HG02588 (cell line): ENCODE measurements around the gene TRPM8.

Experiments used
- ATAC-seq: cut with Tn5 transposase; IDR thresholded peaks from one replicate; pipeline ENCODE4 v1.9.1; 2021; ENCODE audit warnings: mild to moderate bottlenecking, moderate library complexity; ENCODE audit not compliant: unreplicated experiment

TRPM8 gene

GRCh38 chr2:233999182-233999581 is 82.0 kb downstream of the TRPM8 start:
- no peak for ATAC-seq

GRCh38 chr2:234001380-234002160 is 84.4 kb downstream of the TRPM8 start:
- ATAC-seq, result no peak

- ATAC-seq, result no peak
Measured at GRCh38 chr2:234002281-234002680, 85.1 kb downstream of the TRPM8 start.

GRCh38 chr2:234003972-234004617 is 86.9 kb downstream of the TRPM8 start:
- ATAC-seq, result no peak

GRCh38 chr2:234005126-234005525 is 88.0 kb downstream of the TRPM8 start:
- ATAC-seq, result no peak

GRCh38 chr2:234006501-234006900 is 89.3 kb downstream of the TRPM8 start:
- ATAC-seq, result no peak

GRCh38 chr2:234014427-234014826 is 97.3 kb downstream of the TRPM8 start:
- ATAC-seq, result no peak

GRCh38 chr2:234015861-234016260 is 98.7 kb downstream of the TRPM8 start:
- no peak for ATAC-seq

- no peak for ATAC-seq
Measured at GRCh38 chr2:234019896-234020295, 102.7 kb downstream of the TRPM8 start.

GRCh38 chr2:234020332-234020731 is 103.2 kb downstream of the TRPM8 start:
- ATAC-seq, result no peak

- ATAC-seq, result no peak
Measured at GRCh38 chr2:234022424-234022823, 105.3 kb downstream of the TRPM8 start.

- no peak for ATAC-seq
Measured at GRCh38 chr2:234024304-234024703, 107.1 kb downstream of the TRPM8 start.

- ATAC-seq, result no peak
Measured at GRCh38 chr2:234025466-234025865, 108.3 kb downstream of the TRPM8 start.

- no peak for ATAC-seq
Measured at GRCh38 chr2:234025891-234026401, 108.8 kb downstream of the TRPM8 start.

- ATAC-seq, result no peak
Measured at GRCh38 chr2:234026693-234027254, 109.6 kb downstream of the TRPM8 start.

GRCh38 chr2:234027641-234028040 is 110.5 kb downstream of the TRPM8 start:
- ATAC-seq, result no peak

- ATAC-seq, result no peak
Measured at GRCh38 chr2:234029150-234029733, 112.1 kb downstream of the TRPM8 start.

- ATAC-seq, result no peak
Measured at GRCh38 chr2:234031207-234031606, 114.0 kb downstream of the TRPM8 start.

GRCh38 chr2:234032279-234032856 is 115.2 kb downstream of the TRPM8 start:
- ATAC-seq, result no peak

- ATAC-seq, result no peak
Measured at GRCh38 chr2:234033174-234033573, 116.0 kb downstream of the TRPM8 start.

GRCh38 chr2:234033885-234034284 is 116.7 kb downstream of the TRPM8 start:
- ATAC-seq, result no peak
